Lung (tissue), 12 donors: Measurements from ENCODE around the gene CAPZB. TPM values are rescaled to one million over a fixed set of nuclear protein-coding genes. Genes with fewer than 3 reads are reported as not detected.

Source experiments
- ATAC-seq: fragments of 200-7000 bp; cut with Tn5 transposase; one replicate; pipeline ENCODE4 v1.9.1; 2020; ENCODE audit warnings: moderate number of reproducible peaks; ENCODE audit not compliant: insufficient read depth, low FRiP score
- DNase-seq, 3 donors: peaks; one replicate each; pipeline ENCODE4 v3.0.0-alpha.2; 2013 to 2017
- H3K27ac ChIP-seq, 2 donors: one replicate each; pipeline ENCODE4 v1.5.1; 2013; ENCODE audit warnings: mild to moderate bottlenecking in 2 of 2, moderate library complexity in 2 of 2, control low read depth in 1 of 2, inconsistent platforms in 1 of 2, low read depth in 1 of 2, low read length in 1 of 2
- H3K27me3 ChIP-seq, 3 donors: one replicate each; pipeline ENCODE4 v1.5.1; 2013; ENCODE audit warnings: low read length in 2 of 3; ENCODE audit not compliant: control insufficient read depth in 3 of 3, insufficient read depth in 3 of 3
- H3K36me3 ChIP-seq, 4 donors: one replicate each; pipeline ENCODE4 v1.5.1; 2013; ENCODE audit warnings: low read length in 4 of 4, mild to moderate bottlenecking in 1 of 4, moderate library complexity in 1 of 4; ENCODE audit not compliant: control insufficient read depth in 4 of 4, insufficient read depth in 4 of 4
- H3K4me1 ChIP-seq, 5 donors: one replicate each; pipeline ENCODE4 v1.5.1; 2013; ENCODE audit warnings: low read length in 5 of 5, mild to moderate bottlenecking in 2 of 5, moderate library complexity in 1 of 5; ENCODE audit not compliant: control insufficient read depth in 5 of 5, insufficient read depth in 5 of 5
- H3K4me3 ChIP-seq: one replicate; pipeline ENCODE4 v1.5.1; 2013; ENCODE audit warnings: mild to moderate bottlenecking, control low read depth, moderate library complexity
- H3K9ac ChIP-seq, 2 donors: one replicate each; pipeline ENCODE4 v1.5.1; 2013; ENCODE audit warnings: low read length in 2 of 2, control low read depth in 1 of 2; ENCODE audit not compliant: insufficient read depth in 1 of 2
- H3K9me3 ChIP-seq, 4 donors: one replicate each; pipeline ENCODE4 v1.5.1; 2013; ENCODE audit warnings: low read length in 3 of 4, mild to moderate bottlenecking in 1 of 4, moderate library complexity in 1 of 4; ENCODE audit not compliant: control insufficient read depth in 4 of 4, insufficient read depth in 3 of 4
- WGBS, 2 donors: extraction: QIAGEN DNeasy Blood & Tissue Kit; methylation state at CpG; one replicate each; pipeline ENCODE4 v1.1.7; 2013; 5-methylcytosine and 5-hydroxymethylcytosine counted together
- polyA plus RNA-seq, 2 donors: library from polyadenylated mRNA; stranded (reverse); fragments of 200-250 nt; gene quantifications; one replicate each; pipeline ENCODE4 v1.2.1, GENCODE V29; 2013
- total RNA-seq, 2 donors: library from RNA; depleted of rRNA in 1 of 2; stranded (reverse); fragments of >200 nt in 1 of 2; gene quantifications; one replicate each; pipeline ENCODE4 v1.2.1, GENCODE V29; 2014 to 2021
- TF ChIP-seq, protein P1 (sequence below): IDR thresholded peaks from 2 replicates; pipeline ENCODE4 v1.5.1; 2012; ENCODE audit warnings: mild to moderate bottlenecking; ENCODE audit errors: control extremely low read depth, extremely low read depth
- donor health status: control.
- donor health status: control.
- donor health status: Bipolar disorder and iron deficiency.
- donor health status: healthy.
- donor health status: DM: yes; HTN: yes; CAD: no.

CAPZB gene
- total and polyA plus RNA-seq, 4 donors, result 94.7 to 339 (median 278) TPM

DNA sequence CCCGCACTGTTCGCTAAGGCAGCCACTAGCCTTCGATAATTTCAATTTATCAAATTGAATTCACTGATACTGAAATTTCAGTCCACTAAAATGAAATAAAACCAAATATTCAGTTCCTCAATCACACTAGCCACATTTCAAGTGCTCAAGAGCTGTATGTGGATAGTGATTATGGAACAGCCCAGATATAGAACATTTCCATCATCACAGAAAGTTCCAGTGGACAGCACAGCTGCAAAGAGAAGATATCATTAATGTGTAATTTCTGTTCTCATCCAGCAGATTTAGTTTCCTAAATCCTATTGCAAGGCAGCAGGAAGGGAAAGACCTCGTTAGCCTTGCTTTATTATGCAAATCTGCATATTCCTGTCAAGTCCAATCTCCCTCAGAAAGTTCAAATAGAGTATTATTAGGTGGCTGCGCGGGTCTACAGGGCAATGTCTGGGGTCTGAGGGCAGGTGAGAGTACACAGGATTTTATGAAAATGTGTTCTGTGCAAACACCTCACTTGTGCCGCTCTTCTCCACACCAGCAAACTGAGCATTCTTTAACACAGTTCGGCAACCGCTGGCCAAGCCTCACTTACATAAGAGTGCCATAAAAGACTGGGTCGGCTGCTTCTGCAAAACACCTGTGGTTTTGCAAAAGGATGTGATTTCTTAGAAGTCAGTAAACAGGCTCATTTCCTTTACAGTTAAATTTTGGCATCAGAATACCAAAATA, 22.4 kb downstream of the CAPZB start:
- DNase-seq (no peak), ATAC-seq (no peak)
- Histone ChIP-seq H3K9ac (no peak overlapping the region), H3K4me3 (no peak overlapping the region), H3K27me3 (no peaks in the 10 kb centered on the region), H3K27ac (no peak overlapping the region), H3K36me3 (peaks cover 0 to 8% (median 0%) of the 10 kb centered on the region in 4 donors), H3K4me1 (peaks cover 6 to 35% (median 26%) of the 10 kb centered on the region in 5 donors), H3K9me3 (peaks cover 0 to 1% (median 0%) of the 10 kb centered on the region in 4 donors)
- TF ChIP-seq, protein P1, sequence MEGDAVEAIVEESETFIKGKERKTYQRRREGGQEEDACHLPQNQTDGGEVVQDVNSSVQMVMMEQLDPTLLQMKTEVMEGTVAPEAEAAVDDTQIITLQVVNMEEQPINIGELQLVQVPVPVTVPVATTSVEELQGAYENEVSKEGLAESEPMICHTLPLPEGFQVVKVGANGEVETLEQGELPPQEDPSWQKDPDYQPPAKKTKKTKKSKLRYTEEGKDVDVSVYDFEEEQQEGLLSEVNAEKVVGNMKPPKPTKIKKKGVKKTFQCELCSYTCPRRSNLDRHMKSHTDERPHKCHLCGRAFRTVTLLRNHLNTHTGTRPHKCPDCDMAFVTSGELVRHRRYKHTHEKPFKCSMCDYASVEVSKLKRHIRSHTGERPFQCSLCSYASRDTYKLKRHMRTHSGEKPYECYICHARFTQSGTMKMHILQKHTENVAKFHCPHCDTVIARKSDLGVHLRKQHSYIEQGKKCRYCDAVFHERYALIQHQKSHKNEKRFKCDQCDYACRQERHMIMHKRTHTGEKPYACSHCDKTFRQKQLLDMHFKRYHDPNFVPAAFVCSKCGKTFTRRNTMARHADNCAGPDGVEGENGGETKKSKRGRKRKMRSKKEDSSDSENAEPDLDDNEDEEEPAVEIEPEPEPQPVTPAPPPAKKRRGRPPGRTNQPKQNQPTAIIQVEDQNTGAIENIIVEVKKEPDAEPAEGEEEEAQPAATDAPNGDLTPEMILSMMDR, result no peak
- 39 to 44% methylated on average over 10 of the region's 10 CpGs for WGBS, 2 donors

DNA sequence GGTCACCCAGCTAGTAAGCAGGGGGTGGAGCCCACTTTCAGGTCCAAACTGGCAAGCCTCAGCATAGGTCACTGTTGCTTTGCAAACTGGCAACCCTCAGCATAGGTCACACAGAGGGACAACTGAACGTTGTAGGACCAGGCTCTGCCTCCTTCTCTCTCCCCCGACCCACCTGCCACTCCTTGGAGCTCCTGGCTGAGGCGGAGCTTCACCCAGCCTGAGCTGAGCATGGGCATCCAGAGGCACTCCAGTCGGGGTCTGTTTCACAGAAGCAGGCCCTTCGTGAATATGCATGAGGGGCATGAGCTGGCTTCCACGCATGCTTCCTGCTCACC, 24.2 kb downstream of the CAPZB start:
- no peaks in the 10 kb centered on the region for H3K27me3 ChIP-seq
- no peak overlapping the region for H3K4me3 ChIP-seq
- H3K9me3 ChIP-seq, result peaks cover 0 to 1% (median 0%) of the 10 kb centered on the region in 4 donors
- 80 to 83% methylated on average over 6 of the region's 6 CpGs for WGBS, 2 donors
- H3K4me1 ChIP-seq, result peaks cover 6 to 45% (median 25%) of the 10 kb centered on the region in 5 donors
- H3K9ac ChIP-seq, result no peak overlapping the region
- TF ChIP-seq, protein P1, result no peak
- no peak for DNase-seq
- peaks cover 0 to 8% (median 0%) of the 10 kb centered on the region in 4 donors for H3K36me3 ChIP-seq
- no peak overlapping the region for H3K27ac ChIP-seq
- no peak for ATAC-seq

DNA sequence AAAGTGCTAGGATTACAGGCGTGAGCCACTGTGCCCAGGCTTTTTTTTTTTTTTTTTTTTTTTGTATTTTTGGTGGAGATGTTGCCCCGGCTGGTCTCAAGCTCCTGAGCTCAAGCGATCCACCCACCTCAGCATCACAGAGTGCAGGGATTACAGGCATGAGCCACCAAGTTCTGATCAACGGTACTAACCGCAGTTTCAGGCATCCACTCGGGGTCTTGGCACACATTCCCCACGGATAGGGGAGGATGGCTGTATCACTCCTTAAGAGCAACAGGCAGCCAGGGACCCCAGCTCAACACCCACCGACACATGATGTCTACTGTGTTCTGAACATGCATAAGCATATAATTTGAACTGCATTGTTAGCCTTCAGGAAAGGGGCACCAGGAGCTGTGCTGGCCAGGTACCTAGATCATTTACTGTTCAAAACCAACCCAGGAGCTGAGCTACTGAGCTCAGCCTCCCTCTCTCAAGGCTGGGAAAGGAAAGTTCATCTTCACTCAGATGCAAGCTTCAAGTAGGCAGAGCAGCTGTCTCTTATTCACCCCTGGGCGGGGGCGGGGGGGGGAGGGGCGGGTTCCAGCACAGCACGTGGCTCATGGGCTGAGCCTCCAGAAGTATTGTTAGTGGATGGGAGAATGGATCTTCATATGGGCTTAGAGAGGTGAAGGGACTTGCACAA, 24.7 kb downstream of the CAPZB start:
- H3K36me3 ChIP-seq, result peaks cover 0 to 6% (median 0%) of the 10 kb centered on the region in 4 donors
- no peak overlapping the region for H3K27ac ChIP-seq
- no peaks in the 10 kb centered on the region for H3K27me3 ChIP-seq
- DNase-seq (no peak), ATAC-seq (no peak)
- H3K9me3 ChIP-seq, result peaks cover 0 to 1% (median 0%) of the 10 kb centered on the region in 4 donors
- peaks cover 6 to 44% (median 27%) of the 10 kb centered on the region in 5 donors for H3K4me1 ChIP-seq
- H3K4me3 ChIP-seq, result no peak overlapping the region
- WGBS, 2 donors, result 90 to 91% methylated on average over 12 of the region's 12 CpGs
- TF ChIP-seq, protein P1, result no peak
- H3K9ac ChIP-seq, result no peak overlapping the region
